ENCODE data around the gene CMTM5. TPM values are rescaled to one million over a fixed set of nuclear protein-coding genes. Genes with fewer than 3 reads are reported as not detected.

Gene CMTM5
- total RNA-seq, 4 donors from 2014 or later: 1.5 TPM; not detected in 3

GRCh38 chr14:23408307-23408630 is 31.4 kb downstream of the CMTM5 start:
- no peak for DNase-seq

GRCh38 chr14:23409475-23409874 is 32.6 kb downstream of the CMTM5 start:
- 60 to 82% methylated on average over 2 of the region's 2 CpGs for WGBS, 2 donors
- TF ChIP-seq POLR2A (IDR thresholded peaks at IDR 0.05) (no peak), CTCF (IDR thresholded peaks at IDR 0.05) (no peak)
- Histone ChIP-seq H3K4me1 (no peaks in the 10 kb centered on the region), H3K27me3 (no peaks in the 10 kb centered on the region), H3K4me3 (replicated peaks in 1 of 3) (no peak overlapping the region), H3K9me3 (no peaks in the 10 kb centered on the region), H3K27ac (no peak overlapping the region), H3K36me3 (no peaks in the 10 kb centered on the region)
- intact Hi-C loops (cut with DNase I): no loop called here
- DNase-seq: no peak

More at GRCh38 chr14:23408307-23408630, 31.4 kb downstream of the CMTM5 start:
- Histone ChIP-seq H3K9me3 (no peaks in the 10 kb centered on the region), H3K36me3 (no peaks in the 10 kb centered on the region), H3K4me3 (replicated peaks in 1 of 3) (no peak overlapping the region), H3K27ac (no peak overlapping the region), H3K4me1 (no peaks in the 10 kb centered on the region), H3K27me3 (no peaks in the 10 kb centered on the region)
- intact Hi-C loops (cut with DNase I): no loop called here
- TF ChIP-seq CTCF (IDR thresholded peaks at IDR 0.05) (no peak), POLR2A (IDR thresholded peaks at IDR 0.05) (no peak)
- 54 to 57% methylated on average over 5 of the region's 5 CpGs for WGBS, 2 donors

- Histone ChIP-seq H3K27me3 (no peaks in the 10 kb centered on the region), H3K4me3 (replicated peaks in 1 of 3) (no peak overlapping the region), H3K9me3 (no peaks in the 10 kb centered on the region), H3K4me1 (no peaks in the 10 kb centered on the region), H3K27ac (no peak overlapping the region), H3K36me3 (no peaks in the 10 kb centered on the region)
- TF ChIP-seq CTCF (IDR thresholded peaks at IDR 0.05) (no peak), POLR2A (IDR thresholded peaks at IDR 0.05) (no peak)
- 72 to 82% methylated on average over 12 to 14 of the region's 14 CpGs for WGBS, 2 donors
- DNase-seq: no peak
- intact Hi-C loops (cut with DNase I): no loop called here
These were observed 33.3 kb downstream of the CMTM5 start for GRCh38 chr14:23409966-23410635.

GRCh38 chr14:23411563-23412525 is 35.0 kb downstream of the CMTM5 start:
- H3K4me1 ChIP-seq: no peaks in the 10 kb centered on the region
- no peaks in the 10 kb centered on the region for H3K27me3 ChIP-seq
- TF ChIP-seq POLR2A (IDR thresholded peaks at IDR 0.05) (no peak), CTCF (IDR thresholded peaks at IDR 0.05) (no peak)
- H3K4me3 ChIP-seq (replicated peaks in 1 of 3): no peak overlapping the region
- DNase-seq: no peak
- intact Hi-C loops (cut with DNase I): no loop called here
- no peaks in the 10 kb centered on the region for H3K9me3 ChIP-seq
- WGBS, 2 donors: 85 to 88% methylated on average over 14 of the region's 14 CpGs
- H3K36me3 ChIP-seq: no peaks in the 10 kb centered on the region
- H3K27ac ChIP-seq: no peak overlapping the region

- intact Hi-C loops (cut with DNase I): no loop called here
- Histone ChIP-seq H3K27me3 (no peaks in the 10 kb centered on the region), H3K9me3 (no peaks in the 10 kb centered on the region), H3K36me3 (no peaks in the 10 kb centered on the region), H3K4me1 (no peaks in the 10 kb centered on the region), H3K4me3 (replicated peaks in 1 of 3) (no peak overlapping the region), H3K27ac (no peak overlapping the region)
- TF ChIP-seq POLR2A (IDR thresholded peaks at IDR 0.05) (no peak), CTCF (IDR thresholded peaks at IDR 0.05) (no peak)
- WGBS, 2 donors: 83 to 88% methylated on average over 12 to 16 of the region's 16 CpGs
- DNase-seq: no peak
These were observed 36.8 kb downstream of the CMTM5 start for GRCh38 chr14:23413681-23414080.
